GM11168 (cell line): ENCODE results near the gene EYA2.
"Not testable (repeated sequence)": the region's sequence is repeated elsewhere in the genome, so short reads cannot be mapped to it uniquely, and the experiment has no call there.

Experiments used
- in situ Hi-C: fragments of 300-500 bp; cut with MboI; formaldehyde crosslinking; loops from one replicate; pipeline ENCODE4 v1.12.0; 2022; ENCODE audit warnings: low sequenced_read_pairs; ENCODE audit not compliant: unreplicated experiment

Gene EYA2

DNA sequence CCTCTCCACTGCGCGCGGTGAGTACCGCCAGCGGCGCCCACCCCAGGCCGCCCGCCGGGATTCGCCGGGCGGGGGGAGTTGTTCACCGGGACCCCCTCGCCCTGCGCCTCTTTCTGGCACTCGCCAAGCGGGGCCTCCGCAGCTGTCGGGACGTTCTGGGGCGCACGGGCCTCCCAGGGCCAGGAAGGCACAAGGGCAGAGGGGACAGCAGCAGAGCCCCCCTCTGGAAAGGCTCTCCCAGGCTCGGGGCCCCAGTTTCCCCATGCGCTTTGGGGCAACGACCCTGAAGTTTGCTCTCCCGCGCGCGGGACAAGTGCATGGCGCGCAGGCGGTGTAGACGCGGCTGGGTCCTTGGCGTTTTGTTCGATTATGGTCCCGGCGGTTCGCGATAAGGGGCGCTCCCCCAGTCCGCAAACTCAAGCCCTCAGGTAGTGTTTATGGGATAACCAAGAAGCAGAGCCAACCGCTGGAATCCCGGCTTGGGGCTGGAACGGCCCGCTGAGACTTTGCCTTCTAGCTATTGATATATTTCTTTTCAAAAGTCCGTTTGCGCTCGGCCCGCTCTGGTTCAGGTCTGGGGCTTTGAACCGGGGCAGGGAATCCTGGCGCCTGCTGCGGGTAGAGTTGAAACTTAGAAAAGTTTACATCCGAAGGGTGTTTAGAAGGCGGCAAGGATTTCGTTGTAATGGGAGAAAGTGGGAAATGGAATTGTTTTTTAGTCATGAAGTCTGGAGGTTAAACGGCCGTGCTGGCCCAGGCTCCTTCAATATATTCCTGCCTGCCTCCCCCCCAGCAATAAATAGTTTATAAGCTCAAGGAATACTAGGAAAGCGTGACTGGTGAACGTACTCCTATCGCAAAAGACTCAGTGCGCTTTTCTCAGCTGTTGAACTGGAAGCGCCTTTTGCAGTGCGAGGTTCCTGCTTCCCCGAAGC, 595 bp downstream of the EYA2 start:
- in situ Hi-C loops, result no loop called here

DNA sequence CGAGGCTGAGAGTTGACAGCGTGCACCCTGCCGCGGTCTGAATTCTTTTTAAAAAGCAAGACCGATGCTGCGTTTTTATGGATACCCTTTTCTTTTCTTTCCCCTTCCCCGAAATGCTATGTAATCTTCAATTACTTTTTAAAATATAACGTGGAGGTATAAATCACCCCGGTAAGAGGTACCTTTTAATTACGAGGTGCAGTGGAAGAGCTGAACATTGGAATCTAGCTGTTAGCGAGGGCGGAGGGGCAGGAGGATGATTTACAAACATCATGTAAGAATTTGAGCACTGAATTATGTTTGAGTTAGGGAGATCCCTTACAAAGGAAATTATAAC, 1.2 kb downstream of the EYA2 start:
- in situ Hi-C loops, result no loop called here

DNA sequence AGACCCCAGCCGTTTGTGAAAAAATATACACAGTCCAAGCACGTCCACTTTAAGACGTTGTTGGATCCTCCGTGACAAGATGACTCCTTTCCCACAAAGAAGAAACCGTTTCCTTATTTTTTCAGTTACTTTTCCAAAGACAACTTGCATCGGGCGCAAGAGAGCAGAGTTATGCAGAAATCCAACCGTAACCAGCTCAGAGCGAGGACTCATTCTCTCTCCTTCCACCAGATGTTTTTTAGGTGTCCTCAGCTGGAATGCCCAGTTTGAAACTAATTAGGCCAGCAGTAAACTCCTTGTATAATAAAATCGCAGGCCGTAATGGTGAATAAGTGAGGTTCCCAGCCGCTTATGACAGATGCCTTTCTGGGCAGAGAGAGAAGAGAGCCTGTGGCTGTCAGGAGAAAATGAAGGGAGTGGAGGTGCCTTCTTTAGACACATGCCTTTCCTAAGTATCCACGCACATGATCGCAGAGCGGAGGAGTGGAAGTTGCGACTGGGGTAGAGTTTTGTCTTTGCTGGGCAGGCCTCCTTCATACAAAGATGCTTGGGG, 2.8 kb downstream of the EYA2 start:
- in situ Hi-C loops, result no loop called here

DNA sequence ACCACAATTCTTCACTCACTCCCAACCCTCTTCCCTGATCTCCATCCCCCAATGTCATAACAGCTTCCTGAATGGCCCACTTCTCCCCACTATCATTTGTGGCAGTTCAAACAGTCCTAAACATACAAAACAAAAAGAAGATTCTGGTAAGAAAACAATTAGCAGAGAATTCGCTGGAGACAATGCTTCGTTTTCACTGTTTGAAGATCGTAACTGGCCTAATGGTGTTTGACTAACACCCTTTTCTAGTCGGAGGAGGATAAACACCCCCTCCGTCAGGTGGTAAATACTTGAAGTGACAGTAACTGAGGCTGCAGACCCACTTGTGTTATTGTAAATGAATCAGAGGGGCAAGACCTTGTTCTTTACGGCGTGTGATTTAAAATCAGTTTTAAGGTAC, 3.8 kb downstream of the EYA2 start:
- in situ Hi-C loops, result no loop called here

DNA sequence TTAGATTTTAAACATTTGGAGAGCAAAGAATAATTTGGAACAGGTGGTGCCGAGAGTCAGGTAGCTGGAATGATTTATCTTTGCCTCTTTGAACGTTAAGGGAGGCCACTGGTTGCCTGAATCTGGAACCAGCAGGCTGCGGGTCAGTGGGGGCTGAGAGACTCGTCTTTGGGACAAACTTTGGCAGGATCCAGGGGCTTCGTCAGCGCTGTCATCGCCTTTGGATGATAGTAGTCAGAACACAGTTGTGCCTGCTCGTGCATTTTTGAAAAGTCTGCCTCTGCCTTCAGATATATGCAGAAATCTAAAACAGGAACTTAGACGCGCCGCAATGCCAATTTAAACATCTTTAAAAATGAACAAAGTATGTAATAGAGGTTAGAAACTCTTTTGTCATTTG, 5.0 kb downstream of the EYA2 start:
- in situ Hi-C loops, result no loop called here

DNA sequence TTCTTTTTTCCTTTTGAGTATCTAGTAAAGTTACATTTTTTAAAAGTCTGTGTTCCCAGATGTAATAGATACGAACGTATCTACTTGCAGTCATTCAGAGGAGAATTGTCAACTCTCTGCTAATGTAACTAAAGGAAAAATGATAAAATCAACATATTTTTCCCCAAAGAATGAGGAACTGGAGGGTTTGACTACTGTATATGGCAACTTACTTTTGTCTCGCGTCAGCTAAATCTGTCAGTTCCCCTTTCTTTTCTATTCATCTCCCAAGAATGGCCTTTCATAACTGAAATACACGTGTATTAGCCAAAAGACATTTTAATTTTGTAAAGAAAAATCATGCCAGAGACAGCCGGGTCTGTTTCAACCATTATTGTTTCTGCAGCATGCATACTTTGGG, 5.4 kb downstream of the EYA2 start:
- in situ Hi-C loops, result no loop called here

DNA sequence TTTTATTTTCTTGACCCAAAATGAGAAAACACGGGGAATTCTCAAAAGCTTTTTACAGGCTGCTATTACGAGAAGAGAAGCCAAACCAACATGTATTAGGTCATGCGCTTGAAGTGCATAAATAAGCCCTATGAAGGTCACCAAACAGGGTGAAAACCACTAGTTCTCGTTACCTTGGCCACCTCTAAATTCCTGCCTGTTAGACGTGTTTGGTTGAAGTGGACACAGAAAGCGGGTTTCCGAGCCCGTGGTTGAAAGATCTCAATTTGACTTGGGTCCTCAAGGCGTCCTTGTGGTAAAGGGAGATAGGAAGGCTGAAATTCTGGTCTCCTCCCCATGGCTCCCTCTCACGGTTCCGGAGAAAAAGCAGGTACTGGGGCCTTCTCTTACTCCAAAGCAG, 6.2 kb downstream of the EYA2 start:
- in situ Hi-C loops, result no loop called here

DNA sequence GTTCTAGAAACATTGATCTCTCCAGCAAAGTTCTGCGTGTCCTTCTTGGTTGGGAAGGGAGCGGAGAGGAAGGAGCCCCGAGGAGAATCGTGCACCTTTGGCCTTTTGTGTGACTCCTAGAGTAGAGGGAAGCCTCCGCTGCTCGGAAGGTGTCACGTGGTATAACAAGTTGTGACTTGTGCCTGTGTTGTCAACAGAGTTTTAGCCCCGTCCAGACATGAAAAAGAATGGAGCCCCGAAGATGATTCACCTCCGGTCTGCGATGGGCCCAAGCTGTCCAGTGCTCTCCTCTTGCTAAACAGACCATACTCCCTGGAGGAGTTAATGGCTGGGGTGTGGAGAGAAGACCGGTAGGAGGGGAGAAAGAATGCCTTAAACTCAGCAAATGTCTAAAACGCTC, 7.0 kb downstream of the EYA2 start:
- in situ Hi-C loops, result no loop called here

DNA sequence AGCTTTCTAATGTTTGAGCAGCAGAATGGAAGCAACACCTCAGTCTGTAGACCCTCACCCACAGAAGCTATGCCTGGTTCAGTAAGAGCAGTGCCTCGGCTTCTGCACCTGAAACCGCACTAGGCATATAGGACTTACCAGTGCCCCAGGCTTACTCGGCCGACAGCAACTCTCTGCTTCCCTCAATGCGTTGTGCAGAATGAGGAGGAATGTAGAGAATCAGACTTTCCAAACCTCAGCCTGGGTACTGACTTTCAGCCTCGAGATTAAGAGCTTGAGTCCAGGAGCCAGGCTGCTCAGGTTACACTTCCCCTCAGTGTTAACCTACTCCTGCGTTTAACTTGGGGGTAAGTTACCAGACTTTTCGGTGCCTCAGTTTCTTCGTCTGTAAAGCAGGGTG, 8.6 kb downstream of the EYA2 start:
- in situ Hi-C loops, result no loop called here

DNA sequence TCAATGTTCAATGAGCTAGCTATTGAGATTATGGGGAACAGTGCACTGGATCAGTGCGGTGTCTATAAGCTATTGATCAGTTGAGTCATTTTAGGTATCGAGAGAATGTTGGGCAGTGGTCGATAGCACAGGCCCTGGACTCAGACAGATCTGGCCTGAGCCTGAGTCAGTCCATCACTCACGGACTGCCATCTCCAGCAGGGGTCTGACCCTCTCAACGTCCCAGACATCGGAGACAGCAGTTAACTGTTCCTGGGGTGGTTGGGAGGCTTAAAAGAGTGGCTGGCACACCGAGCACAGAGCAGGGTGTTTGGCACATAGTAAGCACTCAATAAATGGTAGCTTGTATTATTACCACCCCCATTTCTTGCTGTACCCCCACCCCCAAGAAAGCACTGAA, 9.3 kb downstream of the EYA2 start:
- in situ Hi-C loops, result no loop called here

DNA sequence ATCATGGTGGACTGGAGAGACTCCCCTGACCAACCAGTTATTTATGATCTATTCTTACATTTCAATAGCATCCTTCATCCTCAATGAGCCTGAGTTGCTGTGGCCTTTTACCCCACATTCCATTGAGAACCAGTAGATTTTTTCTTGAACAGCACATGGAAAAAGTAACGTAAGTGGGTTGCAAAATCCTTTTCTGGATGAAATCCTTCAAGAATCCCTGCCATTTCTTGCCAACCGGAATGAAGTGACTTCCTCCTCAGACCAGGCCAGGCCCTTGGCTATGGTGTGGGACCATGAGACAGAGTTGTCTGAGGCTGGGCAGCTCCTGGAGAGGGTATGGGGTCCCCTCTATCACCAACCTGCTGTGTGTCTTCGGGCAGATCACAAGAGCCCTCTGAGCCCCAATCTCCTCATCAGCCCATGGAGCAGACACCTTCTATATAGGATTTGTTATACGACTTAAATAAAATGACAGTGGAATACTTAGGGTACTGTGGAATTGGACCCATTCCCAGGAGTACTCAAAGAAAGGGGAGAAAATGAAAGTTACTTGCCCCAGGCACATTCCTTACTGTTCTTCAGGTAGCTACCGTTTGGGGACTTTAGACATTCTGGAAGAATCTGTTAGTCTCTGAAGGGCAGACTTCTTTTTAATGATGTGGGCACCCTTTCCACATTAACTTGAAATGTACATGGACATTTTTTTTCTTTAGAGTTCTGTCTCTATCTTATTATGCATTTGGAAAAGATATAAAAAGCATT, 10.9 kb downstream of the EYA2 start:
- in situ Hi-C loops, result no loop called here

DNA sequence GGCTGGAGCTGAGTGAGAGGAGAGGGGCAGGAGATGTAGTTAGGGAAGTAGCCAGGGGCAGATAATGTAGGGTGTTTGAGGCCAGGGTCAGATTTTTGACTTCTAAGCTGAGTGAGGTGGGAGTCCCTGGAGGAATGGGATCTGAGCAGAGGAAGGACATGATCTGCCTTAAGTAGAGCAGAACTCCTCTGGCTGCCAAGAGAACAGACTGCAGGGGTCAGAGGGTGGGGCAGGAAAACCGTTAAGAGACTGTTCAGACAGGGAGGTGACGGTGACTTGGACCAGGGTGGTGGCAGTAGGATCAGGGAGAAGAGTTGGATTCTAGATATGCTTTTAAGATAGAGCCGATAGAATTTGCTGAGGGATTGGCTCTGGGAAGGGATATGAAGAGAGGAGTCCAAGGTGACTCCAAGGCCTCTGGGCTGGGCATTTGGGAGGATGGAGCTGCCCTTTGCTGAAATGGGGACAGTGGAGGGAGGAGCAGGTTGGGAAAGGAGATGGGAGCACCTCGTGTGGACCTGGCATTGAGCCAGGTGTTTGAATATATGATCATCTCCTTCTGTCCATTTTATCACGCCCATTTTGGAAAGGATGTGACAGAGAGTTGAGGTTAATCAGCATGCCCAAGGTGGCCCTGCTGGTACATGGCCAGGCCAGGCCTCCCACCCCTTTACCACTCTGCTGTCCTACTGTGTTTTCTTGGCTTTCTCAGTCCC, 18.8 kb downstream of the EYA2 start:
- in situ Hi-C loops, result no loop called here

DNA sequence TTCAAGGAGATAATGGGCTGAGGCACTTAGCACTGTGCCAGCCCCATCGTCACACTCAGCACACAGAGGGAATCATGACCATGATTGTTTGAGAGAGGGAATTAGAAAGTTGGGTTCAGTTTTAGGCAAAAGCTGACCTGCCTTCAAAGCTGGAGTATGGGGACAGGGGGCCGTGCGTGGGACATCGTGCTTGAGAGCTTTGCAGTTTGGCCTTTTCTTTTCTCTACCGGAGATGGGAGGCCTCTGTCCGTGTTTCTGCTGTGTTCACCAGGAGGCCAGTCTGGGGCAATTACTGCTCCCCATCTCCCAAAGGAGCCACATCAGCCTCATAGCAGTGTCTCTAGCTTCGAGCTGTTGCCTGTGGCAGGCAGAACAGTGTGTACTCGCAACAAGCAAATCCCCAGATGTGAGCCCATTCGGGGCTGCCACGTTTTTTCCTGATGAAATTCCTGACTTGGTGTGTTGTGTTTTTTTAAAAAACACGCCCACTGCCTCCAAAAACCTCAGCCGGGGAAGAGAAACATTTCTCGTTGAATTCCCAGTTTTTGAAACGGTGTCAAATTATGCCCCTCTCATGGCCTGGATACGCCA, 20.2 kb downstream of the EYA2 start:
- in situ Hi-C loops, result no loop called here

DNA sequence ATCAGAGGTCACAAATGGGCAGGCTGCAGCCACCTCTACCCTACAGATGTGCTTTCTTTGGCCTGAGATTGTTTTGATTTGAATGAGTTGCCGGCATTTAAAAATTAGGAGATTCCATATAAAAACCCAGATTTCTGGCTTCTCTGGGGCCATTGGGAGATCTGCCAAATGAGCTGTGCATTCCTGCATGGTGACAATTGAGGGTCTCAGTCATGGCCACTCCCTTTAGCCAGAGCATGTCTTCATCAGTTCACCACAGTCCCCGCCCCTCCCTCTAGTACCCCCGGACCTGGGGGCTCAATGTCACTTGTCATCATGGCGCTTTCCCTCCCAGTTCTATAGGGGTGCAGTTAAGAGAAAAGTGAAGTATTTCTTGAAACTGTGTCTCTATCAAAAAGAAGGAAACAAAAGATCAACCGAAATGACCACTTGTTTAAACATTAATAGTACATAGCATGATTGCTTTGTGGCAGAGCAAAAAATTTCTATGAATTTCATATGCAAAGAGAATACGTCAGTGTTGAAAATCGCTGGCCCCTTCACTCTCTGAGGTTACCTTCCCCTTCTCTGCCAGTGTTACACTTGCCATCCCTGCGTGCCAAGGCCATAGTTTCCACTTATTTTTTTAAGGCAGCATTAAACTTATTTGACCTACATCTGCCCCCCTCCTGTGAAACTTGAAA, 21.1 kb downstream of the EYA2 start:
- in situ Hi-C loops, result no loop called here

DNA sequence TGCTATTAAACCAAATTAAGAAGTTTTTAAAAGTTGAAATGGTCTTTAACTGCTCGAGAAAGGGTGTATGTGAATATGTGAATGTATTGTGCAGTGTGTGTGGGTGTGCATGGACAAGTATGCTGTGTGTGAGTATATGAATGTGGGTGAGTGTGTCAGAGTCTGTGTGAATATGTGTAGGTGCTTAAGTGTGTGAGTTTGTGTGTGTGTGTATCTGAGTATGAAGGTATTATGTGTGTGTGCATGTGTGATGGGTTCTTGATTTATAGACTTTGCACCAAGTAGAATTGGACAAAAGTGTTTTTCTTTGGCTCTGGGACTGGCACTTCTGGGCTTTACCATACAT, 21.6 kb downstream of the EYA2 start:
- in situ Hi-C loops, result no loop called here

DNA sequence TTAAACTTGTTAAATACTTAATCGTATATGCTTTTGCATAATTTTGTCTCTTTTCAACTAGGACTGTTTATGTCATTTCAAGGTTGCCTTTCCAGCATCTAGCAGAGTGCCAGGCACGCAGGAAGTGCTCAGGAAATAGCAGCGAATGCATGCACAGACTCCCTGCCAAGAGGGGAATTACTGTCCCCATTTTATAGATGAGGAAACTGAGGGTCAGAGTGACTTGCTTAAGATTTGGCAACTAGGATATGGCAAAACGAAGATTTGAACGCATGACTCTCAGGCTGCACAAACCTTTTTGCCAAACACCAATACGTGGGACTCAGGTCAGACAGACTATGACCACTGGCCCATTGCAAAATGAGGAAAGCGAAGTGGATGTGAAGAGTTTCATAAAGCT, 22.5 kb downstream of the EYA2 start:
- in situ Hi-C loops, result no loop called here

DNA sequence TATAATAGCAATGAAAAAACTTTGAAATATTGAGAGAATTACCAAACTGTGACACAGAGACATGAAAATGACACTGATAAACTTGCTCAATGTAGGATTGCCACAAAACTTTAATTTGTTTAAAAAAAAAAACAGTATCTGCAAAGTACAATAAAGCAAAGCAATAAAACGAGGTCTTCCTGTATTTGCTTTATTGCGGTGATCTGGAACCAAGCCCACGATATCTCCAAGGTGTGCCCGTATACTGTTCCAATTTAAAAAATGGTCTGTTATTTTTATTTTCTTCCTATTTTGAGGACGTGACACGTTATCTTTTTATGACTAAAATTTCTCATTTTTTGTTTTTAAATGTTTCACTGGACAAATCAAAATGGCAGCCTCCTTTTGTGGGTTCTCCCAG, 25.5 kb downstream of the EYA2 start:
- in situ Hi-C loops, result no loop called here

DNA sequence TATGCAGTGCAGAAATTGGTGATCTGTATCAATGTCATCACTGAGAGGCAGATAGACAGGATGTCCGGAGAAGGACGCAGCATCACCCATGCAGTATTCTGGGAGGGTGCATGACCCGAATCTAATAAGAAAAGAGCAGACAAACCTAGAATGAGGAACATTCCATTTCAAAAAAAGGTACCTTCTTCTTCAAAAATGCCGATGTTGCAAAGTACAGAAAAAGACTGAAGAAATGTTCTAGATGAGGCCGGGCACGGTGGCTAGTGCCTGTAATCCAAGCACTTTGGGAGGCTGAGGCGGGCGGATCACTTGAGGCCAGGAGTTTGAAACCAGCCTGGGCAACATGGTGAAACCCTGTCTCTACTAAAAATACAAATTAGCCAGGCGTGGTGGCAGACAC, 28.2 kb downstream of the EYA2 start:
- in situ Hi-C loops, result not testable (repeated sequence)

DNA sequence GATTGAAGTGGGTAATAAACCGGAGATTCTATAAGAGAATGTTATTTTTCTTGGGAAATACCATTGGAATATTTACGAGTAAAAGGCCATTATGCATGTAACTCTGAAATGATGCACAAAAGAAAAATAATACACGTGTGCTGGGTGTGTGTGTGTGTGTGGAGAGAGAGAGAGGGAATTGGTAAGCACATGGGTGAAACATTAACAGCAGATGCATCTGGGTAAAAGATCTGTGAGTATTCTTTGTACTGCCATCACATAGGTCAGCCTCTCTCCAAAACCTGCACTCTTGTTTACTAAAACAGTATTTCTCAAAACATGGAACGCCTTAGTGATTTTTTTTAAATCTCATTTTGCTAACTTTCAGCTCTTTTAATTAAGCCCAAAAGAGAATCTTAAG, 28.9 kb downstream of the EYA2 start:
- in situ Hi-C loops, result no loop called here

DNA sequence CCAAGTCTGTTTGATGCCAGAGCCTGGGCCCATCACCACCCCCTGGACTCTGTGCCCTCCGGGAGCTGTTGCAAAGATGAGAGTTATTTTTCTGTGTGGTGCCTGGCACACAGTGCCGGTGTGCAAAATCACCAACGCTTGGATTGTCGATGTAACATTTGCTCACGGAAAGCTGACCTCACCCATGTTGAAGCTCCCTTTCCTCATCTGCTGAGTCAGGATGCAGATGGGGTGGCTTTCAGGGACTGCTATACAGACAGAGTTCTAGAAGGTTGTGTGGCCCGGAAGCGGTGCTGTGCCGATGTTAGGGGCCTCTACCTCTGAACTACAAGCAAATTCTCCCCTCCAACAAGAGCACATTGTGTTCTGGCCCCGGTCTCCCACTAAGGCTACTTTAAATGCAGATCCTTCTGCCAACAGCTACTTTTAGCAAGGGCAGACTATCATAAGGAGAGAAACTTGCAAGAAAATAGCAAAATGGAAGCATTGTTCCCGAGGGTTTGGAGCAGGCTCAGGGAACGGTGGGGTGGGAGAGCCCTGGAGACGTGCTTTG, 34.0 kb downstream of the EYA2 start:
- in situ Hi-C loops, result no loop called here
